ENCODE measurements around the gene DNAI1. TPM values are rescaled to one million over a fixed set of nuclear protein-coding genes. Genes with fewer than 3 reads are reported as not detected.

The DNAI1 gene
- total RNA-seq, 2 donors from 2014 or later: not detected

DNA sequence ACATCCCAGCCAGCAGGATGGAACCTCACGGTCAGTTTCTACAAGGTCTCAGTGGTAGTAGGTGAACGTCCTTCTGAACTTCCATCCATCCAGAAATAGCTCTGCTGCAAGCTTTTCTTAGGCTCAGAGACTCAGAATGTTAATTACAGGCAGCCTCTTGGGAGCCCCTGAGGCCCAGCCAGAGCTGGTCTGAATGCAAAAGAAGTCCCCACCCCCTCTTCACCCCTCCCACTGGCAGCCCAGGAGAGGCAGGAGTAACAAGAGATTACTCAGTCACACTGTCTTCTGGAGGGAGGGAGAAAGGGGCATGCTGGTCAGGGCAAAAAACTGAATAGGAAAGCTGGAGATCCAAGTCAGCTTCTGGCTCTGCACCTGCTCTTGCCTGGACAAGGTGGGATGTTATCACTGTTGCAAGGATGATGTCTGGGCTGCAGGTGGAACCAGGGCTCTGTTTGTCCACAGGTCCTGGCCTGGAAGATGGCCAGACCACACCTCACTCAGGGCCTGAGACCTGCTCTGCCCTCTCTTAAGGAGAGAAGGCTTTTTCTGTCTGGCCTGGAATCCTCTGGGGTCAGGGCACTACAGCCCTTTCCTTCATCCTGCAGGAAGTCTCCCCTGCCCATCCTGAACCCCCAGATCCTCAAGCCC lies 55.1 kb downstream of the DNAI1 start:
- Mint-ChIP-seq H3K4me3 (no peak overlapping the region), H3K27me3 (no peaks in the 10 kb centered on the region), H3K36me3 (ENCODE audit: low read depth) (no peaks in the 10 kb centered on the region), H3K27ac (no peak overlapping the region), H3K4me1 (peaks cover 4% of the 10 kb centered on the region)
- no peaks in the 10 kb centered on the region for H3K9me3 ChIP-seq (ENCODE audit: control insufficient read depth, low read length, poor library complexity, severe bottlenecking)
- DNase-seq: no peak
- ATAC-seq: no peak

- Mint-ChIP-seq H3K4me1 (peaks cover 5% of the 10 kb centered on the region), H3K4me3 (no peak overlapping the region), H3K36me3 (ENCODE audit: low read depth) (no peaks in the 10 kb centered on the region), H3K27me3 (no peaks in the 10 kb centered on the region), H3K27ac (no peak overlapping the region)
- DNase-seq (no peak), ATAC-seq (no peak)
- no peaks in the 10 kb centered on the region for H3K9me3 ChIP-seq (ENCODE audit: control insufficient read depth, low read length, poor library complexity, severe bottlenecking)
Observed at GRCh38 chr9:34514401-34514800, 55.8 kb downstream of the DNAI1 start.

DNA sequence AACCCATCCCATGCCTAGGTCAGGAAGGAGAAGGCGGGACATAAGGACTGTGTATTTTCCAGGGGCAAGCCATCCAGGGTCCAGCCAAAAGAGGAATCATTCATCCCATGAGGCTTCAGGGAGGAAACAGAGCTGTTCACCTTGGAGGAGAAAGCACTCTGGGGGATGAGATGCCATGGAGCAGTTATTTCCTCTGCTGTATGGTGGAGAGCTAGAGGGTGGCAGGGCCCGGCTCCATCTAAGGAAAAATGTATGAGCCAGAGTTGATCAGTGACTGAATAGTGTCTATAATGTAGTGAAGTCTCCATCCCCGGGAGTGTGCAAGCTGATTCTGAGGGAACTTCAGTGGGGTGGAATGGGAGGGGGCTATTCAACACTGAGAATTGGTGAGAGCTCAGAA lies 56.2 kb downstream of the DNAI1 start:
- Mint-ChIP-seq H3K4me1 (peaks cover 4% of the 10 kb centered on the region), H3K36me3 (ENCODE audit: low read depth) (no peaks in the 10 kb centered on the region), H3K27me3 (no peaks in the 10 kb centered on the region), H3K27ac (no peak overlapping the region), H3K4me3 (no peak overlapping the region)
- H3K9me3 ChIP-seq (ENCODE audit: control insufficient read depth, low read length, poor library complexity, severe bottlenecking): no peaks in the 10 kb centered on the region
- no peak for DNase-seq
- no peak for ATAC-seq

DNA sequence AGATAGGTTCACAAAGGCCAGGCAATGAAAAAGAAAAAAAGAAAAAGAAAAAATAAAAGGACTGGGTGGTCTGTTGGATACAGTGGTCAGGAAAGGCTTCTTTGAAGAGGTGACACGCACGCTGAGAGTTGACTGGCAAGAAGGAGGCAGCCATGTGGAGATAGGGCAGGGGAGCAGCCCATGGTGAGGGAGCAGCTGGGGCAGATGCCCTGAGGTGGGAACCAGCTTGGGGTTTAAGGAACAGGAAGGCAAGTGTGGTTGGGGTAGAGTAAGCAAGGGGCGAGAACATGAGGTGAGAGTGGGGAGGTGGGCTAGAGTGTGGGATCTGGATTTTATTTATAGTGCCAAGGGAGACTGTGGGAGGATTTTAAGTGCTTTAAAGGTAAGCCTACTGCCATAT lies 57.4 kb downstream of the DNAI1 start:
- H3K27me3 Mint-ChIP-seq: no peaks in the 10 kb centered on the region

GRCh38 chr9:34517185-34517584 lies 58.6 kb downstream of the DNAI1 start:
- Mint-ChIP-seq H3K4me3 (no peak overlapping the region), H3K27ac (no peak overlapping the region), H3K27me3 (no peaks in the 10 kb centered on the region), H3K36me3 (ENCODE audit: low read depth) (no peaks in the 10 kb centered on the region), H3K4me1 (peaks cover 4% of the 10 kb centered on the region)
- ATAC-seq (no peak), DNase-seq (no peak)
- no peaks in the 10 kb centered on the region for H3K9me3 ChIP-seq (ENCODE audit: control insufficient read depth, low read length, poor library complexity, severe bottlenecking)

More for the DNA sequence above, 57.4 kb downstream of the DNAI1 start:
- Mint-ChIP-seq H3K27ac (peak overlapping the region; percentile 44), H3K4me3 (no peak overlapping the region), H3K4me1 (peaks cover 4% of the 10 kb centered on the region), H3K36me3 (ENCODE audit: low read depth) (no peaks in the 10 kb centered on the region)
- ATAC-seq (no peak), DNase-seq (no peak)
- no peaks in the 10 kb centered on the region for H3K9me3 ChIP-seq (ENCODE audit: control insufficient read depth, low read length, poor library complexity, severe bottlenecking)

DNA sequence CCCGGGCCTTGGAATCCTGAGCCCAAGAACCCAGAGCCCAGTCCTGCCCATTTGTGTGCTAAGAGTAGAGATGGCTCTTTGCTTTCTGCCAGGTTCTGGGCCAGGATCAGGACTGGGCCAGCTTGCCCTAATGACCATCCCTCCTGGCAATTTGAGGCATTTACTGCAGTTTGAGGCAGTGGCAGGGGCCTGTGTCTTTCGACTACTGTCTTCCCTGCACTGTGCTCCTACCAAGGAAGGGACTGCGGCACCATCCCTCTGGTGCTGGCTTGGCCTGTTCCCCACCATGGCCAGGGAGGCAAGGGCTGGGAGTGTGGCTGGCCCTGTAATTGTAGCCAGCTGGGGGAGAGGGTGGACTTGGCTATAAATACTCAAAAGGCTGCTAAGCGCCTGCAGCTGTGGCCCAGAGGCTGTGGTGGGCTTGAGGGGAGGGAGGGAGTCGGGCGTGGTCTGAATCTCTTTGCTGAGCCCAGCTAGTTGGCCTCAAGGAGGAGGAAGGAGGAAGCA lies 59.6 kb downstream of the DNAI1 start:
- DNase-seq (no peak), ATAC-seq (no peak)
- H3K4me3 Mint-ChIP-seq: no peak overlapping the region
- no peak overlapping the region for H3K27ac Mint-ChIP-seq
- no peaks in the 10 kb centered on the region for H3K27me3 Mint-ChIP-seq
- H3K9me3 ChIP-seq (ENCODE audit: control insufficient read depth, low read length, poor library complexity, severe bottlenecking): no peaks in the 10 kb centered on the region
- H3K4me1 Mint-ChIP-seq: peaks cover 9% of the 10 kb centered on the region
- no peaks in the 10 kb centered on the region for H3K36me3 Mint-ChIP-seq (ENCODE audit: low read depth)

- DNase-seq (no peak), ATAC-seq (no peak)
- no peak overlapping the region for H3K4me3 Mint-ChIP-seq
- no peaks in the 10 kb centered on the region for H3K36me3 Mint-ChIP-seq (ENCODE audit: low read depth)
- H3K27me3 Mint-ChIP-seq: no peaks in the 10 kb centered on the region
- peaks cover 9% of the 10 kb centered on the region for H3K4me1 Mint-ChIP-seq
- H3K9me3 ChIP-seq (ENCODE audit: control insufficient read depth, low read length, poor library complexity, severe bottlenecking): no peaks in the 10 kb centered on the region
- H3K27ac Mint-ChIP-seq: no peak overlapping the region
Observed at GRCh38 chr9:34518896-34519295, 60.3 kb downstream of the DNAI1 start.

DNA sequence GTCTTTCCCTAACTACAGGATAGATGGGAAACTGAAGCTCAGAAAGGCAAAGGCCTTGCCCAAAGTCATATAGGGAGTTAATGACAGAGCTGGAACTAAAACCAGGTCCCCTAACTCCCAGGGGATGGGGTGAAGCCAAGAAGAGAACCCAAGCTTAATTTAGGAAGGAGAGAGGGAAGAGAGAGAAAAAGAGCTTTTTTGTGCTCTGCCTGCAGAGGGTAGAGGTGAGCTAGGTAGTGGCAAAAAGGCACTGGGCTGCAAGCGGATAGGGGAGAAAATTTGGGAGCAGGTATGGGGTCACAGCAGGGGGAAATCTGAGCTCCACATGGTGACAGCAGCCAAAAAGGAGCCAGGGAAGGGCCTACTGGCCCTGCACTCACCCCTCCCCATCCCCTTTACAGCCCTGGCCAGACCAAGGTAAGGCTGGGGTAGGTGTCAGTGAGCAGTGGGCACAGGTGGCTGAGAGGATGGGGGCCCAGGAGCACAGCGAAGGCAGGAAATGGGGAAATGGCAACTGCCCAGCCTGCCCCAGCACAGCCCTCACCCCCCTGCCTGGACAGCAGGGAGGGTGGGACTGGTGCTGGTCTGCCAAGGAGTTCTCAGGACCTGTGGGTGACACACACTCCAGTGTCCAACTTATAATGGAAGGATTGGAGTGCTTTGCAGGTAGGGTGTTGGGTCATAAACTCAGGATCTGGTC lies 60.9 kb downstream of the DNAI1 start:
- no peak overlapping the region for H3K27ac Mint-ChIP-seq
- ATAC-seq: no peak
- no peaks in the 10 kb centered on the region for H3K36me3 Mint-ChIP-seq (ENCODE audit: low read depth)
- H3K27me3 Mint-ChIP-seq: peaks cover 5% of the 10 kb centered on the region
- no peaks in the 10 kb centered on the region for H3K9me3 ChIP-seq (ENCODE audit: control insufficient read depth, low read length, poor library complexity, severe bottlenecking)
- H3K4me3 Mint-ChIP-seq: no peak overlapping the region
- H3K4me1 Mint-ChIP-seq: peaks cover 10% of the 10 kb centered on the region
- DNase-seq: no peak

GRCh38 chr9:34520096-34520495 lies 61.5 kb downstream of the DNAI1 start:
- DNase-seq: no peak
- H3K4me1 Mint-ChIP-seq: peaks cover 13% of the 10 kb centered on the region
- no peak for ATAC-seq
- H3K27ac Mint-ChIP-seq: no peak overlapping the region
- H3K4me3 Mint-ChIP-seq: no peak overlapping the region
- peaks cover 10% of the 10 kb centered on the region for H3K27me3 Mint-ChIP-seq
- no peaks in the 10 kb centered on the region for H3K36me3 Mint-ChIP-seq (ENCODE audit: low read depth)
- H3K9me3 ChIP-seq (ENCODE audit: control insufficient read depth, low read length, poor library complexity, severe bottlenecking): no peaks in the 10 kb centered on the region

DNA sequence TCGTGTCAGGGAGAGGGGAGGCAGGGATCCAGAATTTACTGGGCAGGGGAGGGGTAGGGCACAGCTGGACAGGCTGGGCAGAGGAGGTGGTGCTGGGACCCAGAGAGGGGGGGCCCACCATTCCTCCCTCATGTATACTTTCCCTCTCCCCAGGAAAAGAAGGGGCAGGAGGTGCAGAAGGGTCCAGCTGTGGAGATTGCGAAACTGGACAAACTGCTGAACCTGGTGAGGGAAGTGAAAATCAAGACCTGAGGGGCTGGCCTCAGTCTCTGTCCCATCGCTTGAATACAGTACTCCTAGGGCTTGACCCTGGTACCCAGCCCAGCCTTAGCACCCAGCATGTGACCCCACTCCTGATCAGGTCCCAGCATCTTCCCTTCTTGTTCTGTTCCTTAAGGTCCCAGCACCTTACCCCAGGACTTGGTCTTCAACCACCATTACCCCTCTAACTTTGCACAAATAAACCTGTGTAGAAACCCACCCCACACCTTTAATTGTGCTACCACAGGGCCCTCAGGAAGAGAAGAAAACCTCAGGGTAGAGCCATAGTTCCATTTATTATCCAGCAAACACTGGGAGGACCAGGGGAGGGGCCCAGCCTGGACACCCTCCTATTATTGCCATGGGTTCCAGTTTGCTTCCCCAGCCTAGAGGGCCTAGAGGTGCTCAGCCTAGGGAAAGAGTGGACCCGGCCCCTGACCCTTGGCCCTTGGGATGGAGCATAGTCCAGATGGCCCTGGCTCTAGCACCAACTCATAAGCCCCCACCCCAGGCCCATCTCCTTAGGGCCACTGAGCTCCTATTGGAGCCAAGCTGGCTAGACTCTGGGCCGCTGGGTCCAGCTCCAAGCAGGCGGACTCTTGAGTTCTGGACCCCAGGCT lies 62.1 kb downstream of the DNAI1 start:
- Mint-ChIP-seq H3K36me3 (ENCODE audit: low read depth) (no peaks in the 10 kb centered on the region), H3K27ac (no peak overlapping the region), H3K4me1 (peaks cover 13% of the 10 kb centered on the region), H3K4me3 (peak overlapping the region; percentile 43), H3K27me3 (peaks cover 16% of the 10 kb centered on the region)
- no peak for DNase-seq
- no peaks in the 10 kb centered on the region for H3K9me3 ChIP-seq (ENCODE audit: control insufficient read depth, low read length, poor library complexity, severe bottlenecking)
- ATAC-seq: no peak

GRCh38 chr9:34521406-34522045 lies 62.9 kb downstream of the DNAI1 start:
- Mint-ChIP-seq H3K27ac (no peak overlapping the region), H3K4me1 (peaks cover 13% of the 10 kb centered on the region), H3K27me3 (peaks cover 20% of the 10 kb centered on the region), H3K36me3 (ENCODE audit: low read depth) (no peaks in the 10 kb centered on the region), H3K4me3 (peak overlapping the region; percentile 43)
- H3K9me3 ChIP-seq (ENCODE audit: control insufficient read depth, low read length, poor library complexity, severe bottlenecking): no peaks in the 10 kb centered on the region
- DNase-seq (no peak), ATAC-seq (no peak)

GRCh38 chr9:34522091-34522887 lies 63.7 kb downstream of the DNAI1 start:
- no peak for DNase-seq

More at GRCh38 chr9:34522091-34522887, 63.7 kb downstream of the DNAI1 start:
- ATAC-seq: no peak
- Mint-ChIP-seq H3K4me3 (peak overlapping the region; percentile 87), H3K27ac (no peak overlapping the region), H3K36me3 (ENCODE audit: low read depth) (no peaks in the 10 kb centered on the region), H3K4me1 (peaks cover 13% of the 10 kb centered on the region), H3K27me3 (peaks cover 20% of the 10 kb centered on the region)
- no peaks in the 10 kb centered on the region for H3K9me3 ChIP-seq (ENCODE audit: control insufficient read depth, low read length, poor library complexity, severe bottlenecking)

Data from T-helper 17 cell (primary cell).